ENCODE measurements around the gene DOCK4. TPM values are rescaled to one million over a fixed set of nuclear protein-coding genes. Genes with fewer than 3 reads are reported as not detected.

Gene DOCK4
- total RNA-seq, 1 donor from 2014 or later, result 32.2 TPM

GRCh38 chr7:112018305-112019030 is 187.7 kb downstream of the DOCK4 start:
- FAIRE-seq (no peak), DNase-seq (ENCODE audit: low read depth) (no peak)
- H3K9me3 Mint-ChIP-seq (ENCODE audit: unreplicated experiment), result no peaks in the 10 kb centered on the region
- Histone ChIP-seq H3K36me3 (ENCODE audit: insufficient read depth, low read length) (no peaks in the 10 kb centered on the region), H3K4me2 (ENCODE audit: low read length) (no peak overlapping the region), H3K9me3 (ENCODE audit: insufficient read depth, low read depth, low read length) (no peaks in the 10 kb centered on the region), H3K27me3 (ENCODE audit: insufficient read depth, low read length) (no peaks in the 10 kb centered on the region), H3K4me3 (ENCODE audit: insufficient read depth, low read depth, low read length) (no peak overlapping the region), H3K79me2 (ENCODE audit: insufficient read depth, low read length) (no peaks in the 10 kb centered on the region), H3K9ac (ENCODE audit: low read length) (no peak overlapping the region), H4K20me1 (ENCODE audit: insufficient read depth, low read length) (no peaks in the 10 kb centered on the region), H2AFZ (ENCODE audit: low read depth, low read length) (no peak overlapping the region), H3K27ac (ENCODE audit: low read depth, low read length) (no peak overlapping the region), H3K4me1 (ENCODE audit: insufficient read depth, low read length) (no peaks in the 10 kb centered on the region)
- no peaks in the 10 kb centered on the region for H3K27me3 Mint-ChIP-seq (ENCODE audit: low read depth, unreplicated experiment)
- no peaks in the 10 kb centered on the region for H3K36me3 Mint-ChIP-seq (ENCODE audit: low read depth, unreplicated experiment)
- TF ChIP-seq CTCF (IDR thresholded peaks at IDR 0.05; ENCODE audit: insufficient read depth, low read depth, low read length), result no peak
- no peak for TF ChIP-seq EZH2 (IDR thresholded peaks at IDR 0.05; ENCODE audit: insufficient read depth, low read length)
- H3K27ac Mint-ChIP-seq (ENCODE audit: unreplicated experiment), result no peak overlapping the region
- H3K4me1 Mint-ChIP-seq (ENCODE audit: low read depth, unreplicated experiment), result peaks cover 4% of the 10 kb centered on the region
- H3K4me3 Mint-ChIP-seq (ENCODE audit: unreplicated experiment), result no peak overlapping the region

GRCh38 chr7:112015146-112015545 is 191.1 kb downstream of the DOCK4 start:
- Mint-ChIP-seq H3K4me3 (ENCODE audit: unreplicated experiment) (no peak overlapping the region), H3K4me1 (ENCODE audit: low read depth, unreplicated experiment) (peaks cover 4% of the 10 kb centered on the region), H3K9me3 (ENCODE audit: unreplicated experiment) (peaks cover 2% of the 10 kb centered on the region), H3K36me3 (ENCODE audit: low read depth, unreplicated experiment) (no peaks in the 10 kb centered on the region), H3K27ac (ENCODE audit: unreplicated experiment) (no peak overlapping the region), H3K27me3 (ENCODE audit: low read depth, unreplicated experiment) (no peaks in the 10 kb centered on the region)
- no peak for FAIRE-seq
- H3K36me3 ChIP-seq (ENCODE audit: insufficient read depth, low read length), result no peaks in the 10 kb centered on the region
- no peak overlapping the region for H3K27ac ChIP-seq (ENCODE audit: low read depth, low read length)
- no peak for DNase-seq (ENCODE audit: low read depth)
- no peaks in the 10 kb centered on the region for H4K20me1 ChIP-seq (ENCODE audit: insufficient read depth, low read length)
- H3K4me2 ChIP-seq (ENCODE audit: low read length), result no peak overlapping the region
- no peaks in the 10 kb centered on the region for H3K79me2 ChIP-seq (ENCODE audit: insufficient read depth, low read length)
- no peak overlapping the region for H3K4me3 ChIP-seq (ENCODE audit: insufficient read depth, low read depth, low read length)
- no peaks in the 10 kb centered on the region for H3K27me3 ChIP-seq (ENCODE audit: insufficient read depth, low read length)
- H3K4me1 ChIP-seq (ENCODE audit: insufficient read depth, low read length), result no peaks in the 10 kb centered on the region
- no peak overlapping the region for H2AFZ ChIP-seq (ENCODE audit: low read depth, low read length)
- TF ChIP-seq EZH2 (IDR thresholded peaks at IDR 0.05; ENCODE audit: insufficient read depth, low read length) (no peak), CTCF (IDR thresholded peaks at IDR 0.05; ENCODE audit: insufficient read depth, low read depth, low read length) (no peak)
- H3K9ac ChIP-seq (ENCODE audit: low read length), result no peak overlapping the region
- H3K9me3 ChIP-seq (ENCODE audit: insufficient read depth, low read depth, low read length), result no peaks in the 10 kb centered on the region

- Mint-ChIP-seq H3K27ac (ENCODE audit: unreplicated experiment) (no peak overlapping the region), H3K4me3 (ENCODE audit: unreplicated experiment) (no peak overlapping the region)
- no peak for TF ChIP-seq EZH2 (IDR thresholded peaks at IDR 0.05; ENCODE audit: insufficient read depth, low read length)
- TF ChIP-seq CTCF (IDR thresholded peaks at IDR 0.05; ENCODE audit: insufficient read depth, low read depth, low read length), result no peak
These were observed 191.9 kb downstream of the DOCK4 start for GRCh38 chr7:112014347-112014746.

More at GRCh38 chr7:112014347-112014746, 191.9 kb downstream of the DOCK4 start:
- H3K27ac ChIP-seq (ENCODE audit: low read depth, low read length), result no peak overlapping the region
- no peaks in the 10 kb centered on the region for H3K36me3 ChIP-seq (ENCODE audit: insufficient read depth, low read length)
- peaks cover 2% of the 10 kb centered on the region for H3K9me3 Mint-ChIP-seq (ENCODE audit: unreplicated experiment)
- H2AFZ ChIP-seq (ENCODE audit: low read depth, low read length), result no peak overlapping the region
- no peak overlapping the region for H3K4me3 ChIP-seq (ENCODE audit: insufficient read depth, low read depth, low read length)
- H3K4me1 ChIP-seq (ENCODE audit: insufficient read depth, low read length), result no peaks in the 10 kb centered on the region
- no peak for DNase-seq (ENCODE audit: low read depth)
- no peak for FAIRE-seq
- no peaks in the 10 kb centered on the region for H3K36me3 Mint-ChIP-seq (ENCODE audit: low read depth, unreplicated experiment)
- no peaks in the 10 kb centered on the region for H4K20me1 ChIP-seq (ENCODE audit: insufficient read depth, low read length)
- no peak overlapping the region for H3K9ac ChIP-seq (ENCODE audit: low read length)
- H3K27me3 Mint-ChIP-seq (ENCODE audit: low read depth, unreplicated experiment), result no peaks in the 10 kb centered on the region
- H3K79me2 ChIP-seq (ENCODE audit: insufficient read depth, low read length), result no peaks in the 10 kb centered on the region
- H3K27me3 ChIP-seq (ENCODE audit: insufficient read depth, low read length), result no peaks in the 10 kb centered on the region
- H3K4me2 ChIP-seq (ENCODE audit: low read length), result no peak overlapping the region
- H3K9me3 ChIP-seq (ENCODE audit: insufficient read depth, low read depth, low read length), result no peaks in the 10 kb centered on the region
- peaks cover 4% of the 10 kb centered on the region for H3K4me1 Mint-ChIP-seq (ENCODE audit: low read depth, unreplicated experiment)
